Activated T-cell treated with anti-CD3 and anti-CD28 coated beads for 24 hours (primary cell): ENCODE data around the gene BSN.
"Not testable (repeated sequence)": the region's sequence is repeated elsewhere in the genome, so short reads cannot be mapped to it uniquely, and the experiment has no call there.

Source experiments
- DNase-seq: peaks from one replicate; pipeline ENCODE4 v3.0.0-alpha.2; 2020; ENCODE audit warnings: low read depth

BSN gene

DNA sequence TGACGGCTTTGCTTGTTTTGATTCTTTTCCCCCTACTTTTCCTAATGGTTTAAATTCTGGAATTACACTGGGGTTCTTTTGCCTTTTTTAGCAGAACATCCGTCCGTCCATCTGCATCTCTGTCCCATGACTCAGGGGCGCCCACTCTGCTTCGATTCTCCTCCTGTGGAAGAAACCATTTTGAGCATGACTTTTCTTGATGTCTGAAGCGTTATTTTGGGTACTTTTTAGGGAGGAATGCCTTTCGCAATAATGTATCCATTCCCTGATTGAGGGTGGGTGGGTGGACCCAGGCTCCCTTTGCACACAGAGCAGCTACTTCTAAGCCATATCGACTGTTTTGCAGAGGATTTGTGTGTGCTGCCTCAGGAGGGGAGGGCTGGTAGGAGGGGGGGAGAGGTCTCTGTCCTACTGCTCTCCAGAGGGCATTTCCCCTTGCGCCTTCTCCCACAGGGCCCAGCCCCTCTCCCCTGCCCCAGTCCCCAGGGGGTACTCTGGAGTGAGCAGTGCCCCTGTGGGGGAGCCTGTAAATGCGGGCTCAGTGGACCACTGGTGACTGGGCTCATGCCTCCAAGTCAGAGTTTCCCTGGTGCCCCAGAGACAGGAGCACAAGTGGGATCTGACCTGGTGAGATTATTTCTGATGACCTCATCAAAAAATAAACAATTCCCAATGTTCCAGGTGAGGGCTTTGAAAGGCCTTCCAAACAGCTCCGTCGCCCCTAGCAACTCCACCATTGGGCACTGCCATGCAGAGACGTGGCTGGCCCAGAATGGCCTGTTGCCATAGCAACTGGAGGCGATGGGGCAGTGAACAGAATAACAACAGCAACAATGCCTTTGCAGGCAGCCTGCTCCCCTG lies 19.5 kb upstream of the BSN start:
- no peak for DNase-seq

DNA sequence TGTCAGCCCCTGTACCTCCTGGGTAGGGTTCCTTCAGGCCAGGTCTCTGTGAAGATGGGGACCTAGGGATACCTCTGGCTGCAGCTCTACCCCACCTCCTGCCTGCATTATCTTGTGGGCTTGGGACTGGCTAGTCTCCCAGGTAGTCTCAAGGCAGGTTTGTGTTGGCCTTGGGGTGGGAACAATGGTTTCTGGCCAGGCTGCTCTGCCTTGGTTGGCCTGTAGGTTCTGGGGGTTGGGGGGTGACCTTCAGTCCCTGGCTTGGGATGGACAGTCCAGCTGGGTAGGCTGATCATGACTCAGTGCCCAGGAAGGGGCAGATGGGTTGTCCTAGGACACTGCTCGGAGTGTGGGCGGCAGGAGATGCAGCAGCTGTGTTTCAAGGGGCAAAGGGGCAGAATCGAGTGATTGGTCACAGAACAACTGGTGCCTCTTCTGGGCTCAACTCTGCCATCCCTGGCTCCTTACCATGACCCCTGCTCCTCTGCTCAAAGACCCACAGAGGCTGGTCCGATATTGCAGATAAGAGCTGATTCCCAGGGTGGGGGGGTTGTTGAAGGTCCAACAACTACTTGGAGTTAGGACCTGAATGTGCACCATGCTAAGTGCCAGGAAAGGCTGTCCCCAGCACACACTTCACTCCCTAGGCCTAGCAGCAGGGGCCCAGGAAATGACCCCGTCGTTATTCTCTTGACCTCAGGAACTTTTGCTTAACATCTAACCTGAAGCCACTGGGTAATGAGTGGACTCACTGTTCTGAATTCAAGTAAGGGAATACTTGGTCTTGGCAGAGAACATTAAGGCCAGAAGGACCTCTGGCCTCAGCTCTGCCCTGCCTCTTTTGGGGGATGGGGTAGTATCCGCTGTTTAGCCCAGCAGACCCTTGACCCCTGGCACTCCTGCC lies 18.1 kb upstream of the BSN start:
- DNase-seq = no peak

DNA sequence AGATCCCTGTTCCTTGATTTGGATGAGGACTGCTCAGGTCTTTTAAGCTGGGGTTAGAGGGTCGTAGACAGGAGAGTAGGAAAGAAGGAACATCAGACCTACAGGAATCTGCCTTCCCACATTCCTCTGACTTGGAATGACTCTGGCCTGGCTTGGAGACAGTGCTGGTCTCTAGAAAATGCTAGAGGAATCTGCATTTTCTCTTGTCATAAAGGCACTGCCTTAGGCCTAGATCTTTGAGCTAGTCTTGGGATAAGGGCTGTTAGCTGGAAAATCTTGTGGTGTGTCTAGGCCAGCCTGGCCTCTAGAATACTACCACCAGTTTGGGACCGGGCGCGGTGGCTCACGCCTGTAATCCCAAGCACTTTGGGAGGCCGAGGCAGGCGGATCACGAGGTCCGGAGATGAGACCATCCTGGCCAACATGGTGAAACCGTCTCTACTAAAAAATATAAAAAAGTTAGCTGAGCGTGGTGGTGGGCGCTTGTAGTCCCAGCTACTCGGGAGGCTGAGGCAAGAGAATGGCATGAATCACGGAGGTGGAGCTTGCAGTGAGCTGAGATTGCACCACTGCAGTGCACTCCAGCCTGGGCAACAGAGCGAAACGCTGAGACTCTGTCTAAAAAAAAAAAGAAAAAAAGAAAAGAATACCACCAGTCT lies 17.3 kb upstream of the BSN start:
- DNase-seq = no peak

DNA sequence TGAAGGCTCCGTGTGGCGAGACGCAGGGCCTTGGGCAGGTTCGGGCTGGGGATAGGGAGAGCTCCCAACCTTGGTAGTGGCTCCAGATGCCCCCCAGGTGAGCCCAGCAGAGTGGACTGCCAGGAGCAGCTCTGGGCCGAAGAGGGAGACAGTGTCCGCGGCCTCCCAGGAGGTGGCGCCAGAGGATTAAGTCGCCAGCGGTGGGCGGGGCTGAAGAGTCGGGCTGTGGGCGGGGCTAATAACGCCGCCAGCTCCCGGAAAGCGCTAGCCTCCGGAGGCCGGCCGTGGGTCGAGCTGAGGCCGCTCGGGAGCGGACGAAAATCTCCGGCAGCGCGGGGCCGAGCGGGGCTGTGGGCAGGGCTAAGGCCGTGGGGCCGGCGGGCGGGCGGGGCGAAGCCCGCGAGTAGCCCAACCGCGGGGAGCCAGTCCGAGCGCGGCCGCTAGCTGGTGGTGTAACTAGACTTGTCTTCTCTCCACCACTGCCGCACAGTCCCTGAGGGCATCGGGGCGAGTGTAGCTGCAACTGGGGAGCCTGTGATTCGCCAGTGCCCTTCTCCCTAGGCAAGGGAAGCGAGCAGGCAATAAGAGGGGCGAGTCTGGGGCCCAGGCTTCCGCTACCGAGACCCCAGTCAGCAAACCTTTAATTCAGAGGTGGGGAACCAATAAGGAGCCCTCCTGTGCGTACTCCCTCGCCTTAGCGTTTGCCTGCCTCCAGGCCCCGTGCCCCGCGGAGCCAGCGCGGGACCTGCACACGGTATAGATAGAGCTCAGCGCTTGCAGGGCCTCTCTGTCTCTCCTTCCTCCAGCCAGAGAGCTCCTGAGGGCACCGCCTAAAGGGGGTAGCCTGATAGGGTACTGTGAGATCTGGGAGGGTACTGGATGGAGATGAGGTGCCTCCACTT lies 14.4 kb upstream of the BSN start:
- peak; percentile 88 for DNase-seq

DNA sequence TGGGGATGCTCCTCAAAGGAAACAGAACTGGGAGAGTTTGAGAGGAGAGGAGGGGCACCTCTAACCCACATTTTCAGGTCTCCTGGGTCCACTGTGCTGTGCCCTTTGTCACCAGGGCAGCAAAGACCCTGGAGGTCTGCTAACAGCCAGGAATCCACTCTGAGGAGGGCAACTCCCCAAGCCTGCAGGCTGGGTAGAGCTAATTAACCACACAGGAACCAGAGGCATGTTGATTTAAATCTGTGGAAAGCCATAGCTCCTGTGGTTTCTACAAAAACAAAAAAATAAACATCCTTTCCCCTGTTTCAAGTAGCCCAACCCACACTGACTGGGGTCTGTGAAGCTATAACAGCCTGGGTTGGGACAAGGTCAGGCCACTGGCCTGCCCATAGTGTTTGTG lies 2.2 kb upstream of the BSN start:
- no peak for DNase-seq

DNA sequence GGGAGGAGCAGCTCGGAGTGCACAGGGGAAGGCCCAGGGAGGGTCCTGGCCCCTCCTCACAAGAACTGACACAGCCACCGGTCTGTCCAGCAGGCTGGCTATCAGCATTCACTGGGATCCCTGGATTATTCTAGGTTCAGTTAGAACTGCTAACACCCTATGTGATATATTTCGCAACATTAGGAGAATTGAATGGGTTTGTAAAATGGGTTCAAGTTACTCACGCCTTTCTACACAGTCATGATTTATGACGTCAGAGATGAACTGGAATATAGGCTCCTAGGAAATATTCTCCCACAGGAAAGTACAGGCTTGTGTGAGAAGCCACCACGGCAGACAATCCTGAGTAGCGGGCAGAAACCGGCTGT lies 969 bp upstream of the BSN start:
- no peak for DNase-seq

DNA sequence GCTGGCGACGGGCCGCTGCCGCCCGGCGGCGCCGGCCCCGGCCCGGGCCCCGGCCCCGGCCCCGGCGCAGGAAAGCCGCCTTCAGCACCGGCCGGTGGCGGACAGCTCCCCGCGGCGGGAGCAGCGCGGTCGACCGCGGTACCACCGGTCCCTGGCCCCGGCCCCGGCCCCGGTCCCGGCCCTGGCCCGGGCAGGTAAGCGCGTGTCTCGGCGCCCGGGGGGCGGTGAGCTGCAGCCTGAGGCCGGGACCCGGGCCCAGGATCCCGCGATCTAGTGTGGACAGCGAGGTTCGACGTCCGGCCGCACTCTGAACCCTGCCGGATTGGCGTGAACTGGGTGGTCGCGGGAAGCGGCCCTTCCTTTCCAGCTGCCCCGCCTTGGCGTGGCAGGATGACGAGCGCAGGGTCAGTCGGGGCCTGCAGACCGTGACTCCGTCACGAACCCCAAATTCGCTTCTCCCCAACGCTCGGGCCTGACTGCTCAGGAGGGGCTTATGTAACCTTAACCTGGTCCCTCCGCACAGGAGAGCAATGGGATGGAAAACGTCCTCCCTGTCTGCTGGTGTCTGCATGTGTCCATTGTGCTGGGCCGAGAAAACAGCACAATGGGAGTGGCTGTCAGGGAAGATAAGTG lies 472 bp downstream of the BSN start:
- DNase-seq = no peak

DNA sequence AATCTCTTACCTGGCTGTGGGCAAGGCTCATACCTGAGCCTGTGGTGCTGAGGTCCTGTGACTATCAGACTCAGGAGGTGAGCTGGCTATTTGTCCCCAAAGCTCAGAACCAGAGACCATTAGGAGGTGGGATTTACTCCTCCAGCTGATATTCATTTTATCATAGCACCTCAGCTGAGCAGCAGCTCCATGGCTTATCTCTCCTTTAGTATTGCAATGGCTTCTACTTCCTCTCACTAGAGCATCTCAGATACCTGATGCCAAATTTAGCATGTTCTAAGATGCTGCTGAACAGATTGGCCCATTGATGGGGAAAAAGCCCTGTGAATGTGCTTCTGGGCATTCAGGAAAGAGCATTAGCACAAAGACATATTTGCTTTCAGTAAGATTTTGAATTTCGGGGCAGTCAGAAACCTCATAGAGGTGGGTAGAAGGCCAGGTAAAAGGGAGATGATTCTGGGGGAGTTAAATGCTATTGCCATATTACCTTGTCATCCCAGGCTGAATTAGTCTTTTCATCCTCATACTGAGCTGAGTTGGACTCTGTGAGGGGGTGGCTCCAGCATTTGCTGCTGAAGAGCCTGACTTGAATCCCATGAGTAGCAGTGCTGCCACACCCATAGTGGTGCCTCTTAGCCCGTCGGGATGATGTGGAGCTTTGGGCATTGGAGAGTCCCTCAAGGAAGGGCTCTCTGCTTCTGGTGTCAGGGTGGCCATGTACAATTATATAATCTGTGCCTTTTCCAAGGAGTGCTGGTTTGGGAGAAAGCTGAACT lies 2.4 kb downstream of the BSN start:
- DNase-seq = no peak

DNA sequence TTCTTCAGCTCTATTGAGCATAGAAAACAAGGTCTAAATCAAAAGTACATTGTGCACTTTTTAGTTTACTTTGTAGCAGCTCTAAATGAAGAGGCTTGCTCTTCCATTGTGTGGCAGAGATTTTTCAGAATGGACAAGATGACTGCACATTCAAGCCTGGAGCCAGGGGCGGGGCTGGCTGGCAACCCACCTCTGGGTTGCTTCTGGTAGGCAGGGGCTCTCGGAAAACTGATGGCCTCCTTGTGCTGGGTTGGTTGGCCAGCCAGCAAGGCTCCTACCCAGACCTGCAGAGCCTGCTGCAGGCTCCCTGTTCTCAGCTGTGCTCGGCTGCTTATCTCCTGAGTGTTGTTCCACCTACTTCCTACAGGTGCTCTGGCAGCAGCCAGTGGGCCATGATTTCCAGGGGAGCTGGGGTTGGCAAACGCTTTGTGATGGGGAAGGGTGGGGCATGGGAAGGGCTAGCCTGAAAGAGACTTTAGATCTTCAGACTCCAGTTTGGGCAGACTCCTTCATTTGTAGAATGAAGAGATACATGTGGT lies 8.8 kb downstream of the BSN start:
- DNase-seq = no peak

DNA sequence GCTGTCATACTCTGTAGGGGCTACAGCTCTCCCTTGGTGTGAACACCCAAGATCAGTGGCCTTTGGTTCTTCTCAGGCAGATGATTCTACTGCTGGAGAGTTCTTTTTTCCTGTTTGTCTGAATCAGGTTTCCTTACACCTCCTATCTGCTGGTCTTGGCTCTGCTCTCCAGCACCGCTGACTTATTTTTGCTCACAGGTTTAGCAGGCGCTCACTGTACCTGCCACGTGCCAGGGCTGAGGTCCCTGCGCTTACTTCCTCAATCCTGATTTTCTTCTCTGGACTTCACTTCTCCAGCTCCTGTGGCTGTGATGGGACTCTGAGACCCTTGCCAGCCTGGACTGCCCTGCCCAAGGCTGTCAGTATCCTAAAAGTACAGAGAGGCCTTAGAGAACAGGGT lies 9.5 kb downstream of the BSN start:
- no peak for DNase-seq

DNA sequence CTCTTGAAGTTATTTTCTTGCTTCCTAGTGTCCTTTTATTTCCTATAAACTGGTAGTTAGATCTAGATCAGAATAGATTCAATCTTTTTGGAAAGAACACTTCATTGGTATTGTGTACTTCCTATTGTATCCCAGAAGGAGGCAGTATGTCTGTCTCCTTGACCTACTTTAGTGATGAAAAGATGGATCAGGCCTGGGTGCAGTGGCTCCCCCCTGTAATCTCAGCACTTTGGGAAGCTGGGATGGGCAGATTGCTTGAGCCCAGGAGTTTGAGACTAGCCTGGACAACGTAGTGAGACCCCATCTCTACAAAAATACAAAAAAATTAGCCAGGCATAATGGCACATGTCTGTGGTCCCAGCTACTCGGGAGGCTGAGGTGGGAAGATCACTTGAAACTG lies 12.0 kb downstream of the BSN start:
- DNase-seq = no peak

DNA sequence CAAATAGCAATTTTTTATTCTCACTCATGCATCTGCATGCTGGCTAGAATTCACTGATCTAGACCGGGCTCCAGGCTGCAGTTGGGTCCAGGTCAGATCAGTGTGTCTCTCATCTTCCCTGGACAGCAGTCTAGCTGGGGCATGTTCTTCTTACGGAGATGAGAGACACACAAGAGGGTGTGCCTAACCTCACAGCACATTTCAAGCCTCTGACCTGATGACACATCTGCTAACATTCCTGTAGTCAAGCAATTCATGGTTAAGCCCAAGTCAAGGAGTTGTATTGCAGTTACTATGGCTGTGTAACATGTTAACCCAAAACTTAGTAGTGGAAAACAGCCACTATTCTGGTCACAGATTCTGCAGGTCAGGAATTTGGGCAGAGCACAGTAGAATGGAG lies 13.1 kb downstream of the BSN start:
- DNase-seq = no peak

DNA sequence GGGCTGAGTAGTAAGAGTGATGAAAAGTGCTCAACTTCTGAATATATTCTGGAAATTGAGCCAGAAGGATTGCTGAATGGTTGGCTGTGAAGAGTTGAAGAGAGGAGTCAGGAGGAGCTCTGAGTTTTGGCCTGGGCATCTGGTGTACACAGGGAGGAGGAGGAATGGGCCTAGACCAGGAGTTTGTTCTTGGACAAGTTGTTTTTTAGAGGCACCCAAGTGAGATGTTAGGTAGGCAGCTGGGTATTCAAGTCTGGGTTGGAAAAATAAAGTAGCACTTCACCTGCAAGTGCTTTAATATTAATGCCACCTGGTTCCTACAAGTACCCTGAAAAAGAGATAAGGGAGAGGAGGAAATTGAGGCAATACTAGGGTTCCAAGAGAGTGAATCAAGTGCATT lies 14.7 kb downstream of the BSN start:
- DNase-seq = no peak

DNA sequence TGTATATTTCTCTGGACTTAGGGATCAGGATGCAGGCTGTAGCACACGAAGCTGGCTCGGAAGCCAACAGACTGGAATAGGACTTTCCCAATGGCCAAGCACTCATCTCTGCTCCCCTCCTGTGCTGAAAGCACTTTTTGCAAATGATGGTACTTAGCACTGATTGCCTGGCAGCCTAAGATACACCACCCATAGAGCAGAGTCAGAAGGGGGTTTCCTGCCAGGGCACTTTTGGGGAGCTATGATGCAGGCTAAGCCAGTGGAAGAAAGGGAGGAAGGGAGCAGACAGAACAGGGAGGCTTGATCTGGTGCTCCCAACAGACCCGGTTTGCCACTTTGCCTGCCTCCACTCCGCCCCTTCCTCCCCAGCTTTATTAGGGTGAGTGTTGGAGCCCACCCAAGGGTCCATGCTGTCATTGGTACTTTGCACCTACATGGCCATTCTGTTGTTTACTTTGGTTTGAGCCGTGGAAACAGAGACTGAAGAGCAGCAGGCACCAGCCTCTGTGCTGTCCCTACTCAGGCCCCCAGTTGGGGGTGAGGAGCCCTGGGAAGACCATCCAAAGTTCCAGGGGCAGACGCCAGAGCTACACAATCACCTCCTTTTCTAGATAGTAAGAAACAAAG lies 15.9 kb downstream of the BSN start:
- no peak for DNase-seq

DNA sequence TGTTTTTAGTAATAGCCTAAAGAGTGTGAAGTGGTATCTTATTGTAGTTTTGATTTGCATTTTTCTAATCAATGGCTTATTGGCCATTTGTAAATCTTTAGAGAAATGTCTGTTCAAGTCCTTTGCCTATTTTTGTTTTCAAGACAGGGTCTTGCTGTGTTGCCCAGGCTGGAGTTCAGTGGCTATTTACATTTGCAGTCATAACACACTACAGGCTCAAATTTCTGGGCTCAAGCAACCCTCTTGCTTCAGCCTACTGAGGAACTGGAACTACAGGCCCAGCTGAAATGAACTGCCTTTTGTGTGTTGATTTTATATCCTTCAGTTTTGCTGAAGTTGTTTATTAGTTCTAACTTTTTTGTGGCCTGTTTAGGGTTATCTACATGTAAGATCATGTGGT lies 27.9 kb downstream of the BSN start:
- DNase-seq = no peak

DNA sequence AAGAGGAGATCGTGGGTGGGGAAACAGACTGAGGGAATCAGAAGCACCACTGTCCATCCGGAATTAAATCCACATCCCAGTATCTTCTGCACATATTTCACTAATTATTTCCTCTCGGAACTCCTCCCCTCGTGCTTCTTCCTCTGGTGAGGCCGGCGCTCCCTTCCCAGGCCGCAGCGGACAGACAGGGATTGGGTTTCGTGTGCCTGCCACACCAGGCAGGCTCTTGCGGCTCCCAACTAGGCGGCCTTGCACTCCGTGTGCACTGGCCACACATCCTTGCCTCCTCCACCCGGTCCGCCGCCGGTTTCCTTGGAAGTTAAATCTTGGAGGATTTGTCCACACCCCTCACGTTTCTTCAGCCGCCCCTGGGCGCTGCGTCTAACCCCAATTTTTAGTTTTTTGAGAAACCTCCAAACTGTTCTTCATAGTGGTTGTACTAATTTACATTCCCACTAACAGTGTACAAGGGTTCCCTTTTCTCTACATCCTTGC lies 31.0 kb downstream of the BSN start:
- not testable (repeated sequence) for DNase-seq

DNA sequence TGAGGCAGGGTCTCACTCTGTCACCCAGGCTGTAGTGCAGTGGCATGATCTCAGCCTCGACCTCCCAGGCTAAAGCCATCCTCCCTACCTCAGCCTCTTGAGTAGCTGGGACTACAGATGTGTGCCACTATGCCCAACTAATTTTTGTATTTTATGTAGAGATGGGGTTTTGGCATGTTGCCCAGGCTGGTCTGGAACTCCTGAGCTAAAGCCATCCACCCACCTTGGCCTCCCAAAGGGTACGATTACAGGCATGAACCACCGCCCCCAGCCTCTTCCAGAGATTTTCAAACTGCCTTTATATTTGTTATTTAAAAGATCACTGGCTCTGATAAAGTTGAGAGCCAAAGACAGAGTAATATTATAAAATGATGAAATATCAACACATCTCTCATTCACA lies 37.3 kb downstream of the BSN start:
- no peak for DNase-seq

DNA sequence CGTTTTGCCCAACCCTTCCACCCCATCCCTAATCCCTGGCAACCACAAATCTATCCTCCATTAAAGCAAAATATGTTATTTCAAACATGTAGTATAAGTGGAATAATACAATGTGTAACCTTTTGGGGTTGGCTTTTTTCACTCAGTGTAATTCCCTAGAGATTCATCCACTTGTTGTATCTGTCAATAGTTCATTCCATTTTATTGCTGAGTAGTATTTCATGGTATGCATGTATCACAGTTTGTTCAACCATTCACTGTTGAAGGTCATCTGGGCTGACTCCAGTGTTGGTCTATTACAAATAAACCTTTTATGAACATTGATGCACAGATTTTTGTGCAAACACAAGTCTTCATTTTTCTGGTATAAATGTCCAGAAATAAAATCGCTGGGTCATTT lies 38.8 kb downstream of the BSN start:
- DNase-seq = no peak

DNA sequence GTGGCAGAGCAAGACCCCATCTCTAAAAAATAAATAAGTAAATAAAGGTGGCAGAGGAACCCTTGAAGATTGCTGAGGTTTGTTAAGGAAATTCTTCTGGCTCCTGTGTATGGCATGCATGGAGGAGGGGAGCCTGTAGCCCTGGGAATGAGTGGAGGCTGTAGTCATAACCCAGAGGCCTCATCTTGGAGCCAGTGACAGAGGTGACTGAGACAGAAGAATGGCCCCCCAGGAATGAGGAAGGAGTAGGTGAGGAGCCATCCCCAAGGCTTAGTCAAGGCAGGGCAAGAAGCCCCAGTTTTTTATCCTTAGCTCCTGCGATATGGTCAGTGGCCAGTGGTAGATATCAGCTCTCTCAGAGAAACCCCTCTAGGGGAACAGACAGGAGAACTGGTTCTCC lies 46.5 kb downstream of the BSN start:
- DNase-seq = no peak
